ENCODE results near the gene SLAIN2. TPM values are rescaled to one million over a fixed set of nuclear protein-coding genes. Genes with fewer than 3 reads are reported as not detected.

The SLAIN2 gene
- polyA plus RNA-seq, 4 donors = 21.1 to 34.4 (median 21.7) TPM

- DNase-seq = peak; percentile 30 to 86
- FAIRE-seq = no peak
- Histone ChIP-seq H3K4me3 (ENCODE audit: low read depth in 1 of 3, low read length in 3 of 3) (no peak overlapping the region), H3K4me1 (ENCODE audit: control insufficient read depth in 3 of 3, insufficient read depth in 2 of 3, low read depth in 1 of 3, low read length in 2 of 3) (no peaks in the 10 kb centered on the region), H3K27ac (ENCODE audit: low read depth in 1 of 3, low read length in 2 of 3) (no peak overlapping the region), H3K36me3 (ENCODE audit: control insufficient read depth in 3 of 3, insufficient read depth in 2 of 3, low read depth in 1 of 3, low read length in 3 of 3) (no peaks in the 10 kb centered on the region), H3K9me3 (ENCODE audit: control insufficient read depth in 2 of 2, insufficient read depth in 1 of 2, low read depth in 1 of 2, low read length in 1 of 2) (no peaks in the 10 kb centered on the region), H3K27me3 (ENCODE audit: control insufficient read depth in 3 of 3, insufficient read depth in 3 of 3, low read length in 3 of 3) (no peaks in the 10 kb centered on the region)
- 14 to 67% (median 43%) methylated on average over 2 of the region's 2 CpGs for WGBS, 3 donors
These were observed 25.7 kb downstream of the SLAIN2 start for GRCh38 chr4:48367016-48367415.

- H3K4me1 ChIP-seq (ENCODE audit: control insufficient read depth in 3 of 3, insufficient read depth in 2 of 3, low read depth in 1 of 3, low read length in 2 of 3) = no peaks in the 10 kb centered on the region
- DNase-seq (no peak), FAIRE-seq (no peak)
- no peaks in the 10 kb centered on the region for H3K9me3 ChIP-seq (ENCODE audit: control insufficient read depth in 2 of 2, insufficient read depth in 1 of 2, low read depth in 1 of 2, low read length in 1 of 2)
- H3K27ac ChIP-seq (ENCODE audit: low read depth in 1 of 3, low read length in 2 of 3) = no peak overlapping the region
- no peak overlapping the region for H3K4me3 ChIP-seq (ENCODE audit: low read depth in 1 of 3, low read length in 3 of 3)
- H3K27me3 ChIP-seq (ENCODE audit: control insufficient read depth in 3 of 3, insufficient read depth in 3 of 3, low read length in 3 of 3) = no peaks in the 10 kb centered on the region
- H3K36me3 ChIP-seq (ENCODE audit: control insufficient read depth in 3 of 3, insufficient read depth in 2 of 3, low read depth in 1 of 3, low read length in 3 of 3) = no peaks in the 10 kb centered on the region
These were observed 27.1 kb downstream of the SLAIN2 start for GRCh38 chr4:48368389-48368788.

DNA sequence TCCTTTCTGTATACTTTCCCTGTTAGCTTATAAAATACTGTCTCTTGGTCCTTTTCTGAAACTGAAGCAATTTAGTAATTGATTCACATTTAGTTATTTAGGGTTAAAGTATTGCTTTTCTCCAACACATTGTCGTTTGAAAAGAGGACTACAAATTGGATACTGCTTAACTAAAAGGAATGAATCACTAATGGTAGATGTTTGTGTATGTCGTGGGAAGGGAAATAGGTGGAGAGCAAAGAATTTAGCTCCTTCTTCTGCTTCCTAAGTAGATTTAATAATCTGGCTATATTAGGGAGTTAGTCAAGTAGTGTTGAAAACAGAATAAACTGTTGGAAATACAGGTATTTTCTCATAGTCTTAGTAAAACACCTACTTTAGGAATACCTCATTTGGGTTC, 27.9 kb downstream of the SLAIN2 start:
- 39 to 49% (median 44%) methylated on average over 2 of the region's 2 CpGs for WGBS, 3 donors
- no peak overlapping the region for H3K27ac ChIP-seq (ENCODE audit: low read depth in 1 of 3, low read length in 2 of 3)
- no peaks in the 10 kb centered on the region for H3K36me3 ChIP-seq (ENCODE audit: control insufficient read depth in 3 of 3, insufficient read depth in 2 of 3, low read depth in 1 of 3, low read length in 3 of 3)
- H3K27me3 ChIP-seq (ENCODE audit: control insufficient read depth in 3 of 3, insufficient read depth in 3 of 3, low read length in 3 of 3) = no peaks in the 10 kb centered on the region
- FAIRE-seq (no peak), DNase-seq (no peak)
- H3K4me1 ChIP-seq (ENCODE audit: control insufficient read depth in 3 of 3, insufficient read depth in 2 of 3, low read depth in 1 of 3, low read length in 2 of 3) = no peaks in the 10 kb centered on the region
- no peaks in the 10 kb centered on the region for H3K9me3 ChIP-seq (ENCODE audit: control insufficient read depth in 2 of 2, insufficient read depth in 1 of 2, low read depth in 1 of 2, low read length in 1 of 2)
- H3K4me3 ChIP-seq (ENCODE audit: low read depth in 1 of 3, low read length in 3 of 3) = no peak overlapping the region

- 90 to 95% (median 92%) methylated on average over 2 of the region's 2 CpGs for WGBS, 3 donors
- peak; percentile 19 for FAIRE-seq
These were observed 28.4 kb downstream of the SLAIN2 start for GRCh38 chr4:48369771-48370170.

GRCh38 chr4:48370260-48371134, 29.2 kb downstream of the SLAIN2 start:
- no peaks in the 10 kb centered on the region for H3K9me3 ChIP-seq (ENCODE audit: control insufficient read depth in 2 of 2, insufficient read depth in 1 of 2, low read depth in 1 of 2, low read length in 1 of 2)
- H3K36me3 ChIP-seq (ENCODE audit: control insufficient read depth in 3 of 3, insufficient read depth in 2 of 3, low read depth in 1 of 3, low read length in 3 of 3) = no peaks in the 10 kb centered on the region
- H3K27me3 ChIP-seq (ENCODE audit: control insufficient read depth in 3 of 3, insufficient read depth in 3 of 3, low read length in 3 of 3) = no peaks in the 10 kb centered on the region
- peaks cover 0 to 6% (median under 1%) of the 10 kb centered on the region in 3 donors for H3K4me1 ChIP-seq (ENCODE audit: control insufficient read depth in 3 of 3, insufficient read depth in 2 of 3, low read depth in 1 of 3, low read length in 2 of 3)
- H3K27ac ChIP-seq (ENCODE audit: low read depth in 1 of 3, low read length in 2 of 3) = no peak overlapping the region
- WGBS, 3 donors = 64 to 94% (median 83%) methylated on average over 1 of the region's 1 CpG
- DNase-seq = peak in 1 of 2 donors; percentile 5
- FAIRE-seq = no peak
- H3K4me3 ChIP-seq (ENCODE audit: low read depth in 1 of 3, low read length in 3 of 3) = no peak overlapping the region

More at GRCh38 chr4:48369771-48370170, 28.4 kb downstream of the SLAIN2 start:
- Histone ChIP-seq H3K4me3 (ENCODE audit: low read depth in 1 of 3, low read length in 3 of 3) (no peak overlapping the region), H3K36me3 (ENCODE audit: control insufficient read depth in 3 of 3, insufficient read depth in 2 of 3, low read depth in 1 of 3, low read length in 3 of 3) (no peaks in the 10 kb centered on the region), H3K4me1 (ENCODE audit: control insufficient read depth in 3 of 3, insufficient read depth in 2 of 3, low read depth in 1 of 3, low read length in 2 of 3) (peaks cover 0 to 5% (median 0%) of the 10 kb centered on the region in 3 donors), H3K27ac (ENCODE audit: low read depth in 1 of 3, low read length in 2 of 3) (no peak overlapping the region), H3K27me3 (ENCODE audit: control insufficient read depth in 3 of 3, insufficient read depth in 3 of 3, low read length in 3 of 3) (no peaks in the 10 kb centered on the region), H3K9me3 (ENCODE audit: control insufficient read depth in 2 of 2, insufficient read depth in 1 of 2, low read depth in 1 of 2, low read length in 1 of 2) (no peaks in the 10 kb centered on the region)
- no peak for DNase-seq

GRCh38 chr4:48372272-48372671, 30.9 kb downstream of the SLAIN2 start:
- H3K4me3 ChIP-seq (ENCODE audit: low read depth in 1 of 3, low read length in 3 of 3) = no peak overlapping the region
- FAIRE-seq (no peak), DNase-seq (no peak)
- peaks cover 1 to 6% (median 3%) of the 10 kb centered on the region in 3 donors for H3K4me1 ChIP-seq (ENCODE audit: control insufficient read depth in 3 of 3, insufficient read depth in 2 of 3, low read depth in 1 of 3, low read length in 2 of 3)
- H3K36me3 ChIP-seq (ENCODE audit: control insufficient read depth in 3 of 3, insufficient read depth in 2 of 3, low read depth in 1 of 3, low read length in 3 of 3) = no peaks in the 10 kb centered on the region
- H3K9me3 ChIP-seq (ENCODE audit: control insufficient read depth in 2 of 2, insufficient read depth in 1 of 2, low read depth in 1 of 2, low read length in 1 of 2) = no peaks in the 10 kb centered on the region
- 44 to 67% (median 62%) methylated on average over 1 of the region's 1 CpG for WGBS, 3 donors
- no peak overlapping the region for H3K27ac ChIP-seq (ENCODE audit: low read depth in 1 of 3, low read length in 2 of 3)
- H3K27me3 ChIP-seq (ENCODE audit: control insufficient read depth in 3 of 3, insufficient read depth in 3 of 3, low read length in 3 of 3) = no peaks in the 10 kb centered on the region

DNA sequence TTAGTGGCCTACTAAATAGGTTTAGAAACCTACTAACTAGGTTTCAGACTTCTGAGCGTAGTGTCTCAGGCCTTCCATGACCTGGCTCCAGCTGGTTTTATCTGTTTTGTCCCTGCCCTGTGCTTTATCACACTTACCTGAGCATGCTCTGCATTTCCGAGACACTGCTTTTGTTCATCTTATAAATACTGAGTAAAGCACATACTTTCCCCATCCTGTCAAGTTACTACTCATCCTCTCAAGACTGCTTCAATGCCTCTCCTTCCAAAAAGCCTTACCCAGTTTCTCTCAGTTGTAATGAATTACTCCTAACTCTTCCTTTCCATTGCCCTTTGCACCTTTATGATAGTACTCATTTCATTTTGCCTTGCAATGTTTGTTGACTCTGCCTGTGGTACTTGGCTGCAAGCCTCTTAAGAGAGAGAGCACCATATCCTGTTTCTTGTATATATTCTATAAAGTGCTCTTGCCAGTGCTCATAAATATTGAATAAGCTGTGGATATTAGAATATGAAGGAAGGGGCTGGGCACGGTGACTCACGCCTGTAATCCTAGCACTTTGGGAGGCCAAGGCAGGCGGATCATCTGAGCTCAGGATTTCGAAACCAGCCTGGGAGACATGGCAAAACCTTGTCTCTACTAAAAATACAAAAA, 34.4 kb downstream of the SLAIN2 start:
- WGBS, 3 donors = 13 to 52% (median 42%) methylated on average over 6 of the region's 6 CpGs
- no peak for FAIRE-seq
- DNase-seq = peak; percentile 79 to 91
- H3K27me3 ChIP-seq (ENCODE audit: control insufficient read depth in 3 of 3, insufficient read depth in 3 of 3, low read length in 3 of 3) = no peaks in the 10 kb centered on the region
- peak overlapping the region; percentile 43 to 70 (median 44) for H3K27ac ChIP-seq (ENCODE audit: low read depth in 1 of 3, low read length in 2 of 3)
- H3K4me1 ChIP-seq (ENCODE audit: control insufficient read depth in 3 of 3, insufficient read depth in 2 of 3, low read depth in 1 of 3, low read length in 2 of 3) = peaks cover 1 to 6% (median 3%) of the 10 kb centered on the region in 3 donors
- no peaks in the 10 kb centered on the region for H3K9me3 ChIP-seq (ENCODE audit: control insufficient read depth in 2 of 2, insufficient read depth in 1 of 2, low read depth in 1 of 2, low read length in 1 of 2)
- no peak overlapping the region for H3K4me3 ChIP-seq (ENCODE audit: low read depth in 1 of 3, low read length in 3 of 3)
- H3K36me3 ChIP-seq (ENCODE audit: control insufficient read depth in 3 of 3, insufficient read depth in 2 of 3, low read depth in 1 of 3, low read length in 3 of 3) = peaks cover 0 to 1% (median 0%) of the 10 kb centered on the region in 3 donors

DNA sequence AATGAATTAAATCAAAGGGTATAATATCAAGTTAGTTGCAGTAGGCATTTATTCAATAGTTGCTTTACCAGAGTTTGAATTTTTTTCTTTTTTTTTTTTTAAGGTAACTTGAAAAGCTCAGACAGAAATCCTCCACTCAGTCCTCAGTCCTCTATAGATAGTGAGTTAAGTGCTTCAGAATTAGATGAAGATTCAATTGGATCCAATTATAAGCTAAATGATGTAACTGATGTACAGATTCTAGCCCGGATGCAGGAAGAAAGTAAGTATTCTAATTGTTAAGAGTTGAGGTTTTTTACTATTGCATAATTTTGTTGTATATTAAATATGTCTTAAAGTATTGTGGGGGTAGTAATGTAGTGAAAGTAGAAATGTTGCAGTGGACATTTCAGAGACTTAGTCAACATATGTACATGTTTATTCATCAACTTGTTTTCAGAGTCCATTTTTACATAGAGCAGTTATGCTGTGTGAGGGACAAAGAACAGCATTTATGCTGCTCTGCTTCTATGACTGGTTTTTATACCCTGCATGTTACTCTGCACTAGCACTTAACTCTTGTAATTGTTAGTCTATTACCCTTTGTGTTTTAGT, 38.4 kb downstream of the SLAIN2 start:
- no peaks in the 10 kb centered on the region for H3K9me3 ChIP-seq (ENCODE audit: control insufficient read depth in 2 of 2, insufficient read depth in 1 of 2, low read depth in 1 of 2, low read length in 1 of 2)
- peaks cover 1 to 3% (median 1%) of the 10 kb centered on the region in 3 donors for H3K4me1 ChIP-seq (ENCODE audit: control insufficient read depth in 3 of 3, insufficient read depth in 2 of 3, low read depth in 1 of 3, low read length in 2 of 3)
- WGBS, 3 donors = 80 to 84% (median 83%) methylated on average over 1 of the region's 1 CpG
- no peak for FAIRE-seq
- no peak for DNase-seq
- H3K27ac ChIP-seq (ENCODE audit: low read depth in 1 of 3, low read length in 2 of 3) = no peak overlapping the region
- peaks cover 2 to 9% (median 6%) of the 10 kb centered on the region in 3 donors for H3K36me3 ChIP-seq (ENCODE audit: control insufficient read depth in 3 of 3, insufficient read depth in 2 of 3, low read depth in 1 of 3, low read length in 3 of 3)
- H3K4me3 ChIP-seq (ENCODE audit: low read depth in 1 of 3, low read length in 3 of 3) = no peak overlapping the region
- no peaks in the 10 kb centered on the region for H3K27me3 ChIP-seq (ENCODE audit: control insufficient read depth in 3 of 3, insufficient read depth in 3 of 3, low read length in 3 of 3)
